GM23338 (cell line): Measurements from ENCODE around the gene ELOB. TPM values are rescaled to one million over a fixed set of nuclear protein-coding genes. Genes with fewer than 3 reads are reported as not detected.

Experiments used
- ATAC-seq: fragments of 200-7000 bp; cut with Tn5 transposase; 3 replicates; pipeline ENCODE4 v1.9.1; 2020
- DNase-seq: peaks from one replicate; pipeline ENCODE4 v3.0.0-alpha.2; 2015; ENCODE audit warnings: low spot score
- H2AFZ ChIP-seq: fragments of 200-600 bp; sonication (generic); 2 replicates; pipeline ENCODE4 v1.8.0; 2016; ENCODE audit warnings: antibody characterized with exemption, mild to moderate bottlenecking, moderate library complexity
- H3F3A ChIP-seq: fragments of 200-600 bp; sonication (generic); replicated peaks from 2 replicates; pipeline ENCODE4 v1.8.0; 2017; ENCODE audit warnings: antibody characterized with exemption, mixed run types, low read depth
- H3K27ac ChIP-seq: fragments of 200-600 bp; sonication (generic); 2 replicates; pipeline ENCODE4 v1.6.1; 2016; ENCODE audit warnings: low read depth
- H3K27me3 ChIP-seq: fragments of 200-600 bp; sonication (generic); 2 replicates; pipeline ENCODE4 v1.8.0; 2016; ENCODE audit warnings: mild to moderate bottlenecking, mixed run types, moderate library complexity; ENCODE audit not compliant: insufficient read depth
- H3K36me3 ChIP-seq: fragments of 200-600 bp; sonication (generic); 2 replicates; pipeline ENCODE4 v1.8.0; 2016; ENCODE audit warnings: mild to moderate bottlenecking; ENCODE audit not compliant: insufficient read depth
- H3K4me1 ChIP-seq: fragments of 200-600 bp; sonication (generic); 2 replicates; pipeline ENCODE4 v1.8.0; 2016; ENCODE audit warnings: mild to moderate bottlenecking, moderate library complexity; ENCODE audit not compliant: insufficient read depth
- H3K4me2 ChIP-seq: fragments of 200-600 bp; sonication (generic); 2 replicates; pipeline ENCODE4 v1.7.1; 2017; ENCODE audit warnings: mixed run types
- H3K4me3 ChIP-seq: fragments of 200-600 bp; sonication (generic); 2 replicates; pipeline ENCODE4 v1.6.1; 2016; ENCODE audit warnings: mixed run types
- H3K79me2 ChIP-seq: fragments of 200-600 bp; sonication (generic); replicated peaks from 2 replicates; pipeline ENCODE4 v1.8.0; 2017; ENCODE audit warnings: mild to moderate bottlenecking; ENCODE audit not compliant: insufficient read depth
- H3K9me2 ChIP-seq: fragments of 200-600 bp; sonication (generic); 2 replicates; pipeline ENCODE4 v1.8.0; 2017; ENCODE audit not compliant: insufficient read depth
- H4K20me1 ChIP-seq: fragments of 200-600 bp; sonication (generic); replicated peaks from 2 replicates; pipeline ENCODE4 v1.8.0; 2017; ENCODE audit warnings: mild to moderate bottlenecking; ENCODE audit not compliant: insufficient read depth
- H3K27ac Mint-ChIP-seq: 2 replicates; pipeline ENCODE4 v1.8.0; 2020; ENCODE audit warnings: inconsistent platforms, mild to moderate bottlenecking, moderate library complexity, mixed read lengths
- H3K27me3 Mint-ChIP-seq: 3 replicates; pipeline ENCODE4 v1.8.0; 2022; ENCODE audit warnings: low read depth, mild to moderate bottlenecking, moderate library complexity, mixed read lengths, inconsistent platforms; ENCODE audit not compliant: insufficient read depth, poor library complexity
- H3K36me3 Mint-ChIP-seq: 3 replicates; pipeline ENCODE4 v1.8.0; 2021; ENCODE audit warnings: low read depth, mild to moderate bottlenecking, inconsistent platforms, moderate library complexity, mixed read lengths
- H3K4me1 Mint-ChIP-seq: 3 replicates; pipeline ENCODE4 v1.8.0; 2020; ENCODE audit warnings: mild to moderate bottlenecking, inconsistent platforms, mixed read lengths
- H3K4me3 Mint-ChIP-seq: 3 replicates; pipeline ENCODE4 v1.8.0; 2021; ENCODE audit warnings: moderate library complexity, mild to moderate bottlenecking, inconsistent platforms, mixed read lengths
- H3K9me3 Mint-ChIP-seq: 3 replicates; pipeline ENCODE4 v1.8.0; 2020; ENCODE audit warnings: moderate library complexity, mild to moderate bottlenecking, inconsistent platforms, mixed read lengths
- CREB1 ChIP-seq: fragments of 250-450 bp; sonication (Bioruptor Pico); IDR thresholded peaks from 2 replicates; pipeline ENCODE4 v1.5.0; 2020; ENCODE audit warnings: low read depth, mild to moderate bottlenecking, moderate library complexity
- CTCF ChIP-seq, 2 experiments: fragments of 200-600 bp in 1 of 2; sonication (generic) in 1 of 2; conservative IDR thresholded peaks; 2 replicates each; pipeline versions ENCODE4 v1.5.1 to v1.6.1; 2016 to 2017; ENCODE audit warnings: antibody characterized with exemption in 2 of 2, low read depth in 2 of 2, mild to moderate bottlenecking in 2 of 2, moderate library complexity in 1 of 2
- JUNB ChIP-seq: IDR thresholded peaks from one replicate; pipeline ENCODE4 v1.6.1; 2016; ENCODE audit warnings: antibody characterized with exemption; ENCODE audit not compliant: unreplicated experiment
- POLR2AphosphoS5 ChIP-seq: IDR thresholded peaks from 2 replicates; pipeline ENCODE4 v1.6.1; 2016; ENCODE audit warnings: antibody characterized with exemption, low read depth
- ZNF331 ChIP-seq: fragments of 250-450 bp; sonication (Bioruptor Pico); IDR thresholded peaks from 2 replicates; pipeline ENCODE4 v1.5.0; 2020; ENCODE audit warnings: low read depth, mild to moderate bottlenecking, moderate library complexity
- polyA plus RNA-seq: library from polyadenylated mRNA; unstranded; fragments of >200 nt; fragmentation: Nextera tagmentation; extraction: Ambion mirVana; gene quantifications from 2 replicates; pipeline ENCODE4 v1.2.1, GENCODE V29; 2016
- total RNA-seq: library from RNA; depleted of rRNA; stranded (reverse); fragments of >200 nt; shearing (Covaris generic); gene quantifications from 2 replicates; pipeline ENCODE4 v1.2.3, GENCODE V29; 2014
- TF ChIP-seq, protein P1 (sequence below): IDR thresholded peaks from 2 replicates; pipeline ENCODE4 v1.6.1; 2016; ENCODE audit warnings: antibody characterized with exemption

The ELOB gene
- total and polyA plus RNA-seq, 2 experiments from 2014 or later, result 278 to 756 TPM

GRCh38 chr16:2771496-2772402 is 5.3 kb downstream of the ELOB start:
- peak overlapping the region; percentile 31; the same call in 1 of the 2 replicates for H3K27ac Mint-ChIP-seq
- Histone ChIP-seq H2AFZ (no peak overlapping the region), H3K4me2 (no peak overlapping the region), H3K9me2 (no peaks in the 10 kb centered on the region), H3K27me3 (no peaks in the 10 kb centered on the region), H3F3A (peaks cover 64% of the 10 kb centered on the region), H3K36me3 (peaks cover 27% of the 10 kb centered on the region), H3K79me2 (peaks cover 46% of the 10 kb centered on the region), H3K27ac (peak overlapping the region; percentile 80), H3K4me3 (no peak overlapping the region), H4K20me1 (peaks cover 22% of the 10 kb centered on the region), H3K4me1 (peaks cover 5% of the 10 kb centered on the region; the same call in 1 of the 2 replicates)
- H3K4me1 Mint-ChIP-seq, result peaks cover 42% of the 10 kb centered on the region
- no peak overlapping the region; the same call in 2 of the 3 replicates for H3K4me3 Mint-ChIP-seq
- H3K36me3 Mint-ChIP-seq, result peaks cover 91% of the 10 kb centered on the region
- H3K9me3 Mint-ChIP-seq, result peaks cover under 1% of the 10 kb centered on the region
- peaks cover 41% of the 10 kb centered on the region for H3K27me3 Mint-ChIP-seq
- DNase-seq, result no peak
- TF ChIP-seq POLR2AphosphoS5 (peak; percentile 31; the same call in 1 of the 2 replicates), CREB1 (CRISPR knock-in tag) (no peak), JUNB (no peak)
- TF ChIP-seq, protein P1, sequence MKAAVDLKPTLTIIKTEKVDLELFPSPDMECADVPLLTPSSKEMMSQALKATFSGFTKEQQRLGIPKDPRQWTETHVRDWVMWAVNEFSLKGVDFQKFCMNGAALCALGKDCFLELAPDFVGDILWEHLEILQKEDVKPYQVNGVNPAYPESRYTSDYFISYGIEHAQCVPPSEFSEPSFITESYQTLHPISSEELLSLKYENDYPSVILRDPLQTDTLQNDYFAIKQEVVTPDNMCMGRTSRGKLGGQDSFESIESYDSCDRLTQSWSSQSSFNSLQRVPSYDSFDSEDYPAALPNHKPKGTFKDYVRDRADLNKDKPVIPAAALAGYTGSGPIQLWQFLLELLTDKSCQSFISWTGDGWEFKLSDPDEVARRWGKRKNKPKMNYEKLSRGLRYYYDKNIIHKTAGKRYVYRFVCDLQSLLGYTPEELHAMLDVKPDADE, result no peak
- ATAC-seq, result no peak

- H3K4me3 Mint-ChIP-seq, result no peak overlapping the region
- peaks cover 50% of the 10 kb centered on the region for H3K27me3 Mint-ChIP-seq
- Histone ChIP-seq H3K27me3 (no peaks in the 10 kb centered on the region), H3K9me2 (peaks cover 4% of the 10 kb centered on the region; the same call in 1 of the 2 replicates), H3F3A (peaks cover 66% of the 10 kb centered on the region), H3K4me2 (no peak overlapping the region), H3K4me1 (no peaks in the 10 kb centered on the region), H4K20me1 (peaks cover 18% of the 10 kb centered on the region), H3K79me2 (peaks cover 44% of the 10 kb centered on the region), H2AFZ (no peak overlapping the region), H3K27ac (peak overlapping the region; percentile 80; the same call in 1 of the 2 replicates), H3K4me3 (no peak overlapping the region), H3K36me3 (peaks cover 39% of the 10 kb centered on the region)
- H3K4me1 Mint-ChIP-seq, result peaks cover 38% of the 10 kb centered on the region
- TF ChIP-seq ZNF331 (CRISPR knock-in tag) (no peak), CTCF (conservative IDR thresholded peaks at IDR 0.05; ENCODE audit: low read depth in 2 of 2) (peak; percentile 18 to 30; a peak in 3 of 4 replicates)
- DNase-seq (no peak), ATAC-seq (peak; percentile 27)
- peaks cover 14% of the 10 kb centered on the region; the same call in 2 of the 3 replicates for H3K9me3 Mint-ChIP-seq
- H3K36me3 Mint-ChIP-seq, result peaks cover 97% of the 10 kb centered on the region
- H3K27ac Mint-ChIP-seq, result peak overlapping the region; percentile 30
Measured at GRCh38 chr16:2770057-2770951, 6.8 kb downstream of the ELOB start.
